KOPT-K1 (cell line): Measurements from ENCODE around the gene BLNK.

Source experiments
- H3K27ac ChIP-seq: fragments of 200-600 bp; sonication (generic); 2 replicates; pipeline ENCODE4 v1.5.1; 2016; ENCODE audit warnings: antibody characterized with exemption, mild to moderate bottlenecking, low read depth, low read length; ENCODE audit not compliant: poor library complexity, severe bottlenecking
- H3K36me3 ChIP-seq: fragments of 200-600 bp; sonication (generic); 2 replicates; pipeline ENCODE4 v1.5.1; 2017; ENCODE audit warnings: antibody characterized with exemption, mild to moderate bottlenecking, low read length, moderate library complexity; ENCODE audit not compliant: insufficient read depth
- H3K9me3 ChIP-seq: fragments of 200-600 bp; sonication (generic); 2 replicates; pipeline ENCODE4 v1.5.1; 2017; ENCODE audit warnings: antibody characterized with exemption, low read length, mild to moderate bottlenecking; ENCODE audit not compliant: insufficient read depth, poor library complexity, severe bottlenecking

BLNK gene

DNA sequence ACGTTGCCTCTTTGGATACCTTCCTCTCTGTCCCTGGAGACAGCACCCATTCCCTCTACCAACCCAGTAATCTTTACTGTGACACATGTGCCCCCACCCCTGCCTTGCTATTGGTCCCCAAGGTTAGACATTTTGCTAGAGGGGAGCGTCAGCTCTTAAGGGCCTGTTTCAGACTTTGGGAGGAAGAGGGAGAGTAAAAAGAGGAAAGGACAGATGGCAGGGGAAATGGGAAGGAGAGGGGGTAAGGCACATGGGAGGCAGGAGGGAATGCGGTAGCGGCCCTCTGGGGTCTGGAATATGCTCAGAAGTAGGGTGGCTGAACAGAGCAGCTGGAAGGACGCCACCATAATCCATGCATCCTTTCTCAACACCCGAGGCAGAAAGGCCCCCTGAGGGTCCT lies 12.2 kb downstream of the BLNK start:
- Histone ChIP-seq H3K9me3 (no peaks in the 10 kb centered on the region), H3K27ac (no peak overlapping the region), H3K36me3 (no peaks in the 10 kb centered on the region)

DNA sequence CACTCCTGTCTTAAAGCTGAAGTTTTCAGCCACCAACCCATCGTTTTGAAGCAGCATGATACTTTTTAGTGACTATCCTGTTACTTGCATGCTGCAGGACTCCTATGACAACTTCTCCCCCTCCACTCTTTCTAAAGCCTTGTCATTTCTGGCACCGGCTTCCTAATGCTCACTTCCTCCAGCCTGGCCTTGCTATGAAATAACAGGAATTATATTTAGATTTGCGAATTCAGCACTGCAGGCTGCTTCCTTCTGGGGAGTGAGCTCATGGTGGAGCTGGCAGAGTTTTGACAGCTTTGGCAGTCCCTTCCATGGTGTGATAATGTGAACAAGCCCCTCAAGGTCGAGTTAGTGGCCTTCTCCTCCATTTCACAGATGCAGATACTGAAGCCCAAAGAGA lies 13.4 kb downstream of the BLNK start:
- Histone ChIP-seq H3K36me3 (no peaks in the 10 kb centered on the region), H3K27ac (no peak overlapping the region), H3K9me3 (no peaks in the 10 kb centered on the region)

DNA sequence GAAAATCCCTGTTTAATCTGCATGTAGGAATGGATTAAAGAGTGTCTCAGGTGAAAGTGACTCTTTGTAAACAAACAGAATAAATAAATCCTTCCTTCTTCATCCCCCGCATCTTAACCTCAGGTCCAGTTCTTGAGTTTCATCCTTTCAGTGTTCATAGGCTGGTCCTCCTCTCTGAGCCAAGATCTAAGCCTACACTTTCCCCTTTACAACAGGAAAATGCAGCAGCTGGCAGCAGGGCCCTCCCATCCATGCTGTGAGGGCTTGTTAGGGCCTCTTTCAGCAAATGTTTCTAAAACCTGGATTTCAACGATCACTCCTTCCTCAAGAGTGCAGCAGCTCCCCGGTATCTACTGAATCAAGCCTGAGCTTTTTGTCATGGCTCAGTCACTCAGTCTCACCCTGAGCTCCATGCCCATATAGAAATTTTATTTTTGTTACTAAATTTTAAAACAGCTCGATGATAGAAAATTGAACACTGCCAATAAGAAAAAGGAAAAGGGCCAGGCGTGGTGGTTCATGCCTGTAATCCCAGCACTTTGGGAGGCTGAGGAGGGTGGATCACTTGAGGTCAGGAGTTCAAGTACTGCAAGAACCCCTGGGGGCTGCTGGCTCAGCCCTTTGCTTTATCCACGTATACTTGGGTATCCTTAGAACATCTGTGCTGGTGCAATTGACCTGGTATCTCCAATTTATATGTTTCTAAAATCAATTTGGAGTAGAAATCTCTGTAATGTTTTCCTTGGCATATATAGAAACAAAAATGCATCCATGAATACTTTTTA lies 15.6 kb downstream of the BLNK start:
- H3K9me3 ChIP-seq = no peaks in the 10 kb centered on the region
- H3K36me3 ChIP-seq = no peaks in the 10 kb centered on the region
- H3K27ac ChIP-seq = no peak overlapping the region

DNA sequence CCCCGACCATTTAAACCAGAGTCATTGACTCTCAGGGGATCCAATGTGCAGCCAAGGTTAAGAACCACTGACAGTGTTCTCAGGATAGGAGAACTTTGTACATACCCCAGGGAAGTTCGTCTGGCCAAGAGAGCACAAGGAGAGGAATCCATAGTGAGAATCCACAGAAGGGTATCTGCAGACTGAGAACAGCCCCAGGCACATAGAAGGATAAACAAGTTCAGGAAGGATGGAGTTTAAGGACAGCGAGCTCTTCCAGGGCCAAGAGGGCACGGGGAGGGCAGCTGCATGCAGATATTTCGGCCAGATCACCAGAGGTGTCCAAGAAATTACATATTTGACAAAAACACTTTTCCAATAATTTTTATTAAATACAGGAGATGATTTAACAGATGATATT lies 16.4 kb downstream of the BLNK start:
- H3K9me3 ChIP-seq = no peaks in the 10 kb centered on the region
- H3K36me3 ChIP-seq = no peaks in the 10 kb centered on the region
- H3K27ac ChIP-seq = no peak overlapping the region

DNA sequence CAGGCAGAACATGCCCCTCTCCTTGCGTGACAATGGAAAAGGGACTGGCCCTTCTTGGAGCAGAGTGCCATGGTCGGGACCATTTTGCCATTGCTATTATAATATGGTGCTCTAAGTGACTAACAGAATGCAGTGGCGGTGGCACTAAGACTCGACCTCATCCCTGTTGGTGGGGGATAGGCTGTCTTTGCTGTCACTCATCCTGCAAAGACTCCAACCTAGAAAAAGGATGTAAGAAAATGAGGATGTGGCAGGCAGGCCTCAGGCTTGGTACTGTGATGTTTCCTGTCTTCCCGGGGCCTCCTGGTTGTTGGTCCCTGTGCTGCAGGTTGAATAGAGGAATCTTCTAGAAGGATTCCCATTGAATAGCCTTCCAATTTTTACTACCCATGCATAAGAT lies 18.6 kb downstream of the BLNK start:
- H3K9me3 ChIP-seq = no peaks in the 10 kb centered on the region
- no peaks in the 10 kb centered on the region for H3K36me3 ChIP-seq

DNA sequence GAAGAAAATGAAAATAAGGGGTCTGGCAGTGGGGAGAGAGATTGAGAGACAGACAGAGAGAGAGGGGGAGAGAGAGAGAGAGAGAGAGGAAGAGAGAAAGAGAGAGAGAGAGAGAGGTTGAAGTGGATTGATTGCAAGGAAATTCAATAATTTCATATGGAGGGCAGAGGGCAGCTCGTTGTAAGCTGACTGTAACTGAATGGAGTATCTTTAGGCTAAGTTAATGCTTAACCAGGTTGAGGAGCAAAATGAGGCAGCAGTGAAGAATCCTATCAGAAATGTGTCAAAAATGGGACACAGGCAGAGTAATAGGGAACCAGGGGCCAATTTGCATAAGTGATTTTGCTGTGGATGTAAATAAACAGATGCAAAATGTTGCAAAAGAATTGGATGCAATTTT lies 21.0 kb downstream of the BLNK start:
- Histone ChIP-seq H3K36me3 (no peaks in the 10 kb centered on the region), H3K9me3 (no peaks in the 10 kb centered on the region), H3K27ac (no peak overlapping the region)

More for the DNA sequence above, 18.6 kb downstream of the BLNK start:
- H3K27ac ChIP-seq = no peak overlapping the region

DNA sequence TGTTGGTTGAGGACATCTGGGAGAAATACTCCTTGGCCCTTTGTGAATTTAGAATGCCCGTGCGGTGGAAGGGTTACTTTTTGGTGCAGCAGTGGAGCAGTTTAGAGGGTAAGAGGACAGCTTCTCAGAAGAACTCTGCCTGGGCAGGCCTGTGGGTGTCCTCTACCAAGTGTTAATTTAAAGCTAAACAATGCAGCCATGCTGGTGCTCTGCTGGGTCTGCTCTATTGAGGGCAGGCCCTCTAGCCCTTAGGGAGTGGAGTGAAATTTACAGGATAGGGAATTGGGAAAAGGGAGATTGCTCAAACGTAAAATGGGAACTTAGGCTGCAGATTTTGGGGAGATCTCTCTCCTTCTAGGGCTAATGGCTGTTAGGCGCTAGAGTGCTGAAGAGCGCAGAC lies 22.1 kb downstream of the BLNK start:
- Histone ChIP-seq H3K27ac (no peak overlapping the region), H3K36me3 (no peaks in the 10 kb centered on the region), H3K9me3 (no peaks in the 10 kb centered on the region)

DNA sequence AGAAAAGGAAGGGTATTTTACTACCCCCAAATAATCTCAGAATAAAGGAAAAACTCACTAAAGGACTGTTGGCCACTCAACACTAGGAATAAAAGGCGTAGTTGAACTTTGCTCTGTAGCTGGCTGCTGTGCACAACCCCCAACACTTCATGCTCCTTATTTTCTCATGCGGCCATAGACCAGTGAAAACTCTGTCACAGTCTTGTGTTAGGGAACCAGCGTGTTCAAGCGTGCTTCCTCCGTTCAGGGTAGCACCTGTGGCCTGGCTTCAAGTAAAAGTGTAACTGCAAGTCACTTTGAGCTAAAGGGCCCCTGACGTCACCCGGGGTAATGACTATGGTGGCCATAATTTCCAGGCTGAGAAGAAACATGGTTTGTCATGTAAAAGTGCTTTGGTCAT lies 27.0 kb downstream of the BLNK start:
- Histone ChIP-seq H3K9me3 (no peaks in the 10 kb centered on the region), H3K27ac (no peak overlapping the region), H3K36me3 (no peaks in the 10 kb centered on the region)

DNA sequence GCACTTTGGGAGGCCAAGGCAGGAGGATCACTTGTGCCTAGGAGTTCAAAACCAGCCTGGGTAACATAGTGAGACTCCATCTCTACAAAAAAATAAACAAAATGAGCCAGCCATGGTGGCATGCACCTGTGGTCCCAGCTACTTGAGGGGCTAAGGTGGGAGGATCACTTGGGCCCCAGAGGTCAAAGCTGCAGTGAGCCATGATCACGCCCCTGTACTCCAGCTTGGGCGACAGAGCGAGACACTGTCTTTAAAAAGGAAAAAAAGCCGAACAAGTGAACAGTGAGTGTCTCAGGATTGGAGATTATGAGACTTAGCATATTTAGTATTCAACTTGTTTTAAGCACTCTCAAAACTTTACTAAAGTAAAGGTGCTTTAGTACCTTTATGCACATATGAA lies 28.1 kb downstream of the BLNK start:
- no peaks in the 10 kb centered on the region for H3K9me3 ChIP-seq
- no peak overlapping the region for H3K27ac ChIP-seq
- no peaks in the 10 kb centered on the region for H3K36me3 ChIP-seq

DNA sequence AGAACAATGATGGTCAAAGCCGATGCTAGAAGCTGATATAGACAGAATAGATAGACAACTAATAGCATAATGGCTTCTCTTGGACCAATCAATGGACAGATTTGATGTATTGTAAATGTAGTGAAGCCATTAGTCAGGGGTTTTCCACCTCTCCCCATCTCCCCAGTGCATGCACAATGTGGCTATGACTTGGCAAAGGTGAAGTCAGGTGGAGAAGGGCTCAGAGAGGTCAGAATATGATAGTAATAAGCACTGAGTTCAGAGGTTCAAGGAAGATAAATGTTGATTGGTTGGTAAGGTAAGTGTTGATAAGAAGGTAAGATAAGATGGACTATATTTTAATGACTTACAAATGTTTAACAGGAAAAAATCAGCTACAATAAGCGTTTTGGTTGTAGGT lies 28.5 kb downstream of the BLNK start:
- no peak overlapping the region for H3K27ac ChIP-seq
- no peaks in the 10 kb centered on the region for H3K36me3 ChIP-seq

DNA sequence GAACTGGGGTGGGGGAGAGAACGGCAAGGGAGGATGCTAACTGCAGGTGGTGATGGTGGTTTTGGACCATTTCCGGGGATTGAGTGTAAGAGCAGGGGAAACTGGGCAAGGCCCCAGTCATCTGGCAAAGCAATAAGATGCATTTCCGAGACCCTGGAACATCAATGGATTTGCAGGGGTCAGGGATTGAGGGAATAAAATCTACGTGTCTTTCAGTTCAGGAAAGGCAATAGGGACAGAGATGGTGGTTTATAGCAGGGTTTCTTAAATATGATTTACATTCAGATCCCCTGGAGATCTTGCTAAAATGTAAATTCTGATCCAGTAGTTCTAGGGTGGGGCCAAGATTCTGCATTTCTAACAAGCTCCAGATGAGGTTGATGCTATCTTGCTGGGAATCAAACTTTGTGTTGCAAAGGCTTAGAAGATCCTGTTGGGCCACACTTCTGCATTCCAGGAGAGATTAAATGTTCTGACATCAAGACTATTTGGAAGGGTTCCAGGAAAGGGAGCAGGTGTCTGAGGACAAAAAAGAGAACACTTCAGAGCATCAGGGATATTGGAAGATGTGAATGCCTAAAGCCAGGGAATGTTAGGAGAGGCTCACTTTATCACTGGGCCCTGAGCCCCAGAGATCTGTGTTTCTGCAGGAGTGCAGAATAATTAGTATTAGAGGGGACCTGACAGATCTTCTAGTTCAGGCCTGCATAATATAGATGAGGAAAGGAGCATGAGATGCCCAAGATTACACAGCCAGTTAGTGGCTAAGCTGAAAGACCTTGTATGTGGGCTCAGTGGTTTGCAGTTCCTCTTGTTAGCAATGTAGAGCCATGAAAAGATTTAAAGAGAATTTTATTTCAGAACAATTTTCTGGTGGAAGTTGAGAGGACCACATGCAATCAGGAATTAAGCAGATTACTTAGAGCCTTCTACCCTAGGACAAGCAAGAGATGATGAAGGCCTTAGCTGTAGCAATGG lies 32.4 kb downstream of the BLNK start:
- H3K36me3 ChIP-seq = no peaks in the 10 kb centered on the region
- H3K9me3 ChIP-seq = no peaks in the 10 kb centered on the region
- H3K27ac ChIP-seq = no peak overlapping the region

More for the DNA sequence above, 28.5 kb downstream of the BLNK start:
- no peaks in the 10 kb centered on the region for H3K9me3 ChIP-seq

DNA sequence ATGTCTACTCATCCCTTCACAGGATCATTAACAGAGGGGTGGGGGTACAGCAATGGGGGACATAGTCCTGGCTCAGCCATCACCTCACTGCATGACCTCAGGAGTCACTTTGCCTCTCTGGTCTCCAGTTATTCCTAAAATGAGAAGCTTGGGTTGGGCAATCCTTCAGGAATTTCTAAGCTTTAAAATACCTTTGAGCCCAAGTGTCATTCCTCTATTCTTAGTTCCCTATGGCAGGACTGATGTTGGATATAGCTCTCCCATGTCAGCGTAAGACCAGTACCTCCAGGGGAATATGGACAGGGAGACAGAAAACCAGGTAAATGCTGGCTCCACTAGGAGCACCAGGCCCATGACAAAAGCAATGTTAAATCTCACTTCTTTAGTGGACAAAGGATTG lies 34.5 kb downstream of the BLNK start:
- H3K36me3 ChIP-seq = no peaks in the 10 kb centered on the region
- H3K9me3 ChIP-seq = no peaks in the 10 kb centered on the region
- H3K27ac ChIP-seq = no peak overlapping the region

DNA sequence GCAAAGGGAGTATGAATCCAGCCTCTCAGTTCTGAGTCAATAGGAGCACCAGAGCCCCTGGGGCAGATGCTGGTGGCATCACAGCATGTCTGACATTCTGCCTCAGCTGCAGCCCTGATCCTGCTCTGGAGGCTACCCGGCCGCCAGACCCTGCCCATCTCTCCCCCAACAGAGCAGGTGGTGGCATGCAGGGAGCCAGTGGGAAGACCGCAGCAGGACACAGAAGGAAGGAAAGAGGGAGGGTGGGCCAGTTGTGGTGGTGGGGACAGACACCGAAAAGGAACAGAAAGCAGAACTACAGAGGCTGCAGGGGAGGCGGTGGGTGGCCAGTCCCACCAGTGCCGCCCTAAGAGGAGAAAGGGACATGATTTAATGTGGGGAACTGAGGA lies 35.3 kb downstream of the BLNK start:
- Histone ChIP-seq H3K36me3 (no peaks in the 10 kb centered on the region), H3K27ac (no peak overlapping the region)

DNA sequence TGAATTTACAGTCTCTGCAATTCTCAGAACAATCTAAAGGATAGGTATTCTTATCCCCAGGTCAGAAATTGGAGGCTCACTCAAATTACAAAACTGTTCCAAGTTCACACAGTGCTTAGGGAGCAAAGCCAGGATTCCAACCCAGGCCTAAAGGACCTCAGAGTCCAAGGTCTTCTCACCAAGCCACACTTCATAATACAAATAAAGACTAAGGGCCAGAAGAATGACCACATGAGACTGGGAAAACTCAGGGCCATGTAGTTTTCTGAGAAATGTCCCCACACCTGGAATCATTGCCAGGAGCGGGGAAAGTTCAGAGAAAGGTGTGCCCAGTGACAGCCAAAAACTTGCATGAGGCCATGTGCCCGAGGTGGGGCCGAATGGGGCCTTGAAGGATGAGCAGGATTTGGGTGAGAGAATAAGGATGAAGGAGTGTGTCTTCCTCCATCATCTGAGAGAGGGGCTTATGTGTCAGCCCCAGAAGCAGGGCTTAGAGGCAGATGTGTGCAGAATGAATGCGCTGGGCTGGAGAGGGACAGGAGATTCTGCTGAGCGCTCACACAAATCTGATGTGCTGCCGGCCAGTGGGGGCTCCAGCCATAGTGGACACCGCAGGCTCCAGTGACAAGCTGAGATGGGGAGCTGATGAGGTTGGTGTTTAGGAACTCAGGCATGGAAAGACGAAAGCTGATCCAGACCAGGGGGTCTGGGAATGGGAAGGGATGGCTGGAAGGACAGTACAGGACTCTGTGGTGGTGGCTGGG lies 35.9 kb downstream of the BLNK start:
- Histone ChIP-seq H3K27ac (no peak overlapping the region), H3K9me3 (no peaks in the 10 kb centered on the region), H3K36me3 (no peaks in the 10 kb centered on the region)

More for the DNA sequence above, 35.3 kb downstream of the BLNK start:
- H3K9me3 ChIP-seq = no peaks in the 10 kb centered on the region

DNA sequence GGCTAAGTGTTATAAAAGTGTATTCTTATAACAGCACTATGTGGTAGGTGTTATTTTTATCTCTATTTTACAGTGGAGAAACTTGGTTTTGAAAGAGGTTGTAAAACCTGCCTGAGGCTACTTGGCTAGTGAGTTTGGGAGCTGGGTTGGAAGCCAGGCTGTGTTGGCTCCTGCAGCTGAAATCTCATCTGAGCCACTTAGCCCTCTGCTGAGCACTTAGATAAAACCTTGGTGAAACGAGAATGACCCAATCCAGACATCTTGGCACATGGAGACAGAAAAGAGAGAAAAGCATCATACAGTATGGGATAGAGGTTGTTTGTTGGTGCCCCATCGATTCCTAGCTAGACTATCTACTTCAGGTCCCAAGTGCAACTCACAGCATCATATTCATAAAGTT lies 37.4 kb downstream of the BLNK start:
- Histone ChIP-seq H3K36me3 (no peaks in the 10 kb centered on the region), H3K9me3 (no peaks in the 10 kb centered on the region), H3K27ac (no peak overlapping the region)
